Erythroblast (primary cell): ENCODE results near the gene TRIM74.
"Not testable (repeated sequence)": the region's sequence is repeated elsewhere in the genome, so short reads cannot be mapped to it uniquely, and the experiment has no call there.

Experiments used
- GATA1 ChIP-seq: IDR thresholded peaks from 2 replicates; pipeline ENCODE4 v1.6.1; 2011; ENCODE audit warnings: low read depth, mild to moderate bottlenecking, control low read depth, low read length, moderate library complexity
- POLR2A ChIP-seq: IDR thresholded peaks from 2 replicates; pipeline ENCODE4 v1.6.1; 2011; ENCODE audit warnings: mild to moderate bottlenecking, low read length

DNA sequence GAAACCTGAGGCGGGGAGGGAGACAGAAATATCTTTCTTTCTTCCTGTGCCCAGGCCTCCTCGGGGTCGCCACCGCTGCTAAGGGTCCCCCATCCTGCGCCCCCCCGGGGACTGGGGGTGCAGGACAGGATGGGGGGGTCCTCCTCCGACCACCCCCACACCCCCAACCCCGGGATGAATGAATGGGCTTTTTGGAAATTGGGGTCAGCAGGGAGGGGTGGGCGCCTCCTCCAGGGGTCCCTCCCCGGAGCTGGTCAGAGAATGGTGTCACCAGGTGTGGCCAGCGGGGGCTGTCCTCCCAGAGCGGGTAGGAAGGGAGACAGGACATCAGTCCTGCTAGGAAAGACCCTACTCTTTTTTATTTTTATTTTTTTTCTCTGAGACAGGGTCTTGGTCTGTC lies 7.2 kb upstream of the TRIM74 start:
- TF ChIP-seq POLR2A, GATA1: not testable (repeated sequence)
